HG02588 (cell line): ENCODE data around the gene CLIP2.
A peak's percentile ranks its signal among the peaks of the same experiment; 100 is the strongest.
"Not testable (repeated sequence)": the region's sequence is repeated elsewhere in the genome, so short reads cannot be mapped to it uniquely, and the experiment has no call there.

ENCODE experiments used
- ATAC-seq: cut with Tn5 transposase; IDR thresholded peaks from one replicate; pipeline ENCODE4 v1.9.1; 2021; ENCODE audit warnings: mild to moderate bottlenecking, moderate library complexity; ENCODE audit not compliant: unreplicated experiment

Gene CLIP2

DNA sequence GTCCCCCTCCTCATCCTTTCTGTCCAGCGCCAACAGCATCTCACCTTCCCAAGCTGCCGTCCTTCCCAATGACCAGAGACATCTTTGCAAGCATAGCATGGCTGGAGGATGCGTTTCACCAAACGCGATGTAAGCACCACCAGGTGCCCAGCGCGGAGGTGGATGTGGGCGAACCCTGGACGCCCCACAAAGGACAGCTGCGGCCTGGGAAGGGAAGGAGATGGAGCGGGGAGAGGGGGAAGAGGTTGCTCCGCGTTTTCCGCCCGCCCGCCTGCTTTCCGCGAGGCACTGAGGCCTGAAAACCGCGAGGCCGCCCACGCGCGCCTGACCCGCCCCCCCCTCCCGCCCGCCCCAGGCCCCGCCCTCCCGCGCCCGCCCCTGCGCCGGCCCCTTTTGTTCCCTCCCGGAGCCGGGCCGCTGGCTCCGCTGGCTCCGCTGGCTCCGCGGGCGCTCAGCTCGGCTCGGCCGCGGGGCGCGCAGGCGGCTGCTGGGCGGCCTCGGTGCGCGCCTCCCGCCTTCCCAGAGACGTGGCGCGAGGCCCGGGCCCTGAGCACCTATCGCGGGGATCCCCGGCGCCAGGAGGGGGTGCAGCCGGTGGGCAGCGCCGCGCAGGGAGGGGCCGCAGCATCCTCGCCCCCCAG is at the start of gene CLIP2:
Gene CLIP2 (plus strand): TSS at position 390 of the 641 bp plus-strand sequence. CDS start 28,140 bp downstream, outside the sequence.
- ATAC-seq = peak; percentile 44

DNA sequence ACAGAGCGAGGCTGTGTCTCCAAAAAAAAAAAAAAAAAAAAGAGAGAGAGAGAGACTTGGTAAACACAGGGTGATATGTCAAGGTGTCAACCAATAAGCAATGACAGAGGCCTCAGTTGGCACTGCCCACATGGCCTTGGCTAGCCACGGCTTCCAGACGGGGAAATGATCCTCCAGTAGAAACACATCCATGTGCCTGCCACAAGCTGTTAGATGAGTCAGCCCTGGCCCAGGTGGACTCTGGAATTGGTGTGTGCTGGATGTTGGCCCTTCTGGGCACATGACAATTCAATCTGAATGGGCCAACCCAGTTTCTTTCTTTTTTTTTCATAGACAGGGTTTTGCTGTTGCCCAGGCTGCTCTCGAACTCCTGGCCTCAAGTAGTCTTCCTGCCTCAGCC is 48.7 kb upstream of the CLIP2 start:
- ATAC-seq = no peak

DNA sequence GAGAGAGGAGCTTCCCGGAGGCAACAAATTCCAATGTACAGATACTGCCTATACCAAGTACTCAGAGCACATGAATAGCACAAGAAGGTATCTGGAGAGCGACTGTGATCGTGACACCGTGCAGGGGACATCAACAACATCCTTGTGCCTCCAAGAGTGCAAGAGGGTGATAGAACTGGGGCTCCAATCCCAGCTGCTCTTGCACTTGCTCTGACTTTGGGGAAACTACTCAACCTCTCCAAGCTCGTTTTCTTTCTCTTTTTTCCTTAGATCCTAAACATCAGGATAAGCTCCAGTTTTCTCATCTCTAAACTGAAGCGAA is 47.1 kb upstream of the CLIP2 start:
- ATAC-seq = no peak

DNA sequence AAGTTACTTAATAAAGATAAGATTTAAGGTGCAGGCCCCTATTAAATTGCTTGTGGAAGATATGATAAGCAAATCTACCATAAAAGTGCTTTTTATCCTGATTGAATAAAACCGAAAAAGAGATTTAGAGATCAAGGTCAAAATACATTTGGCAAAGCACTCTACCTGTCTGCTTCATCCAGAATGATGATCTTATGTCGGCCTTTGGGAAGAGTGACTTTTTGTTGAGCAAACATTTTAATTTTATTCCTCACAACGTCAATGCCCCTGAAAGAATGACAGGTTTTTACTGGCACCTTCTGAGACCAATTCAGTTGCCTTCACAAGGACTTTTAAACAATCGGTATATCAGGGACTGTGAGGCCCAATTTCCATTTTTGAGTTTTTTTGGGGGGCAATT is 42.7 kb upstream of the CLIP2 start:
- ATAC-seq = no peak

DNA sequence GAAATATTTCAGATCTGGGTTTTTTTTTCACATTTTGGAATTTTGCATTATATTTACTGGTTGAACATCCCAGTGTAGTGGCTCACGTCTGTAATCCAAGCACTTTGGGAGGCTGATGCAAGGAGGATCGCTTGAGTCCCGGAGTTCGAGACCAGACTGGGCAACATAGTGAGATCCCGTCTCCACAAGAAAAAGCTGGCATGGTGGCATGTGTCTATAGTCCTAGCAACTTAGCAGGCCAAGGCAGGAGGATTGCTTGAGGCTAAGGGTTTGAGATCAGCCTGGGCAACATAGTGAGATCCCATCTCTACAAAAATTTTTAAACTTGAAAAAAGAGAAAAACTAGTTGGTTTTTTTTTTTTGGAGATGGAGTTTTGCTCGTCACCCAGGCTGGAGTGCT is 41.1 kb upstream of the CLIP2 start:
- ATAC-seq = no peak

DNA sequence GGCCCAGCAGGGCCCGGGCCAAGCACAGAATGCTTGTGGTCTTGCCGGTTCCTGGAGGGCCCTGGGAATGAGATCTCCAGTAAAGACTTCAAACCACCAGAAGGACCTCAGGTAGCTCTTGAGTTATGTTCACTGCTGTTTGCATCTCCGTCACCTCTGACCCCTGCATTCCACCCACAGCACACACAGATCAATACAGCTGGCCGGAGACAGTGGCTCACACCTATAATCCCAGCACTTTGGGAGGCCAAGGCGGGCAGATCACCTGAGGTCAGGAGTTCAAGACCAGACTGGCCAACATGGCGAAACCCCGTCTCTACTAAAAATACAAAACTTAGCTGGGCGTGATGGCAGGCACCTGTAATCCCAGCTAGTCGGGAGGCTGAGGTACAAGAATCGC is 40.1 kb upstream of the CLIP2 start:
- ATAC-seq = not testable (repeated sequence)

DNA sequence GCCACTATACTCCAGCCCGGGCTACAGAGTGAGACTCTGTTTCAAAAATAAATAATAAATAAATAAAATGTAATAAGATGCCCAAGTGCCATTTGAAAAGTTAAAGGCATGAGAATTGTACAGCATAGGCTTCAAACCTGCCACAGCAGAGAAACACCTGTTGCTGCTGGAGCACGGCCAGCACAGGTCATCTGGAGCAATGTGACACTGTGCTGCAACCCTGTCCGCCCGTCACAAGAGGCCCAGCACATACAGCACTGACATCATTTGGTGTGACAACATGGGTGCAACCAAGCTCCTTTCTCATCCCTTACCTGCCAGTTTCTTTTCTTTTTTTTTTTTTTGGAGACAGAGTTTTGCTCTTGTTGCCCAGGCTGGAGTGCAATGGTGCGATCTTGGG is 36.3 kb upstream of the CLIP2 start:
- no peak for ATAC-seq

DNA sequence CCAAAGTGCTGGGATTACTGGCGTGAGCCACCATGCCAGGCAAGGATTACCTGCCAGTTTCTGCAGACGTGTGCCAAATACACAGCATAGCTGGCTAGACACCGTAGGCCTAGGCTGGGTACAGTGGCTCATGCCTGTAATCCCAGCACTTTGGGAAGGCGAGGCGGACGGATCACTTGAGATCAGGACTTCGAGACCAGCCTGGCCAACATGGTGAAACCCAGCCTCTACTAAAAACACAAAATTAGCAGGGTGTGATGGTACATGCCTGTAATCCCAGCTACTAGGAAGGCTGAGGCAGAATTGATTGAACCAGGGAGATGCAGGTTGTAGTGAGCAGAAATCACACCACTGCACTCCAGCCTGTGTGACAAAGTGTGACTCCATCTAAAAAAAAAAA is 35.9 kb upstream of the CLIP2 start:
- ATAC-seq = no peak

DNA sequence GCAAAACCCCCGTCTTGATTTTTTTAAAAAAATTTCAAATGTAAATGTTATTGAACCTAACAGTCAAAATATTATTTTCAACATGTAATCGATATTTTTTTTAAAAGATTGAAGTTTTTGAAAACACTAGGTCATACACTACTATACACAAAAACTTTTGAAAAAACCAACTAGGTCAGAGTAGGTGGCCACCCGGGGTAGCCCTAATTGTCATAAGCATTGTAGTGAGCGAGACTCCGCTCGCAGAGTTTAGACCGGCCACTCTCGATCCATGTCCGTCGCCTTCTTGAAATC is 35.4 kb upstream of the CLIP2 start:
- ATAC-seq = no peak

DNA sequence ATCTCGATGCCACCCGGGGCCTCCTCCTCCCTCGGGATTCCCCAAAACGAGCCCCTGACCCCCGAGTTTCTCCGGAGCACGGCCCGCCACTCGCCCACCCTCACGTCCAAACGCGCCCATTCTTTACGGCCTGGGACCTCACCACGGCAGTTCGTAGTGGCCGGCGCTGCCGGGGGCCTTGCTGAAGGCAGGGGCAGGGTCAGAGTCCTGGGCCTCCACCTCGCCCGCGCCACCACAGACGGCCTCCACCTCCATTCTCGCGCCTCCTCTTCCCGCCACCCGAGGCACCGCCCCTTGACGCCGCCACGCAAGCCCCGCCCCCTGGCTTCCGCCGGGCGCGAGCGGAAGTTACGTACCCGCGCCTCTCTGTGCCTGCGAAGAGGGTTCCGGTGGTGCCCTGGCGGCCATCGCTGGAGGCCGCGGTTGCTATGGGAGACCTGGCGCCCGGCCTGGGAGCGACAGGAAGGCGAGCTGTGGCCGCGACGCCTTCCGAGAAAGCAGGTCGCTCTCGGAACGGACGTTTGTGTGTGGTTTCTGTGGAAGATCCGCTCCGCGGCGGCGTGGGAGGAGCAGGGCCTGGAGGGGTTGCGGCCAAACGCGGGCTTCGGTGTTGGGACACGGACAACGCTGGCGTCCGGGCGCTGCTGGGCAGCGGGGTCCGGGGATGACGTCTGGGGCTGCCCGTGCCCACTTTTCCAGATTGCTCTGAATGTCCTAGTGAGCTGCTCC is 34.9 kb upstream of the CLIP2 start, which contains the start of gene RFC2:
Gene RFC2 (minus strand): TSS at position 271 of the 729 bp plus-strand sequence. CDS start 16 bp downstream, at position 255.
- peak; percentile 89 for ATAC-seq

DNA sequence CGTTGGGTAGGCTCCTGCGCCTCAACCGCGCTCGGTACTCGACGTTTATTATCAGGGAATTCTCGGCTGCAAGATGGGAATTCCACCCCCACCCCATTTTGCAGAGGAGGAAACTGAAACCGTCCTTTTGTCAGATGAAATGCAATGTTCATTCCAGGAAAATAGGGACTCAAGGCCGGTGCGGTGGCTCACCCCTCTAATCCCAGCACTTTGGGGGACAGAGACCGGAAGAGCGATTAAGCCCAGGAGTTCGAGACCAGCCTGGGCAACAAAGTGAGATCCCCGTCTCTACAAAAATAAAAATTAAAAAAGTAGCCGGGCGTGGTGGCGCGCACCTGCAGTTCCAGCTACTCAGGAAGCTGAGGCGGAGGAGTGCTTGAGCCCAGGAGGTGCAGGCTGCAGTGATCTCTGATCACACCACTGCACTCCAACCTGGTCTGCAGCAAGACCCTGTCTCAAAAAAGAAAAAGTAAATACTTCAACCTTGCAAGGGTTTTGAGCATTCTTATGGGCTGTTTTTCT is 34.3 kb upstream of the CLIP2 start:
- no peak for ATAC-seq

DNA sequence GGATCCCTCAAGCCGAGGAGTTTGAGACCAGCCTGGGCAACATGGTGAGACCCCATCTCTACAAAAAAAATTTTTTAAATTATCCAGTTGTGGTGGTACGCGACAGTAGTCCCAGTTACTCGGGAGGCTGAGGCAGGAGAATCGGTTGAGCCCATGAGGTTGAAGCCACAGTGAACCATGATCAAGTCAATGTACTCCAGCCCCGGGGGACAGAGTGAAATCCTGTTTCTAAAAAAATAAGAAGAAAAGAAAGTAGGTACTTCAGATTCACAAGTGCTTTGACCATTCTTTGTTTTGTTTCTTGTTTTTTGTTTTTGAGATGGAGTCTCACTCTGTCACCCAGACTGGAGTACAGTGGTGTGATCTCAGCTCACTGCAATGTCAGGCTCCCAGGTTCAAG is 33.7 kb upstream of the CLIP2 start:
- not testable (repeated sequence) for ATAC-seq

DNA sequence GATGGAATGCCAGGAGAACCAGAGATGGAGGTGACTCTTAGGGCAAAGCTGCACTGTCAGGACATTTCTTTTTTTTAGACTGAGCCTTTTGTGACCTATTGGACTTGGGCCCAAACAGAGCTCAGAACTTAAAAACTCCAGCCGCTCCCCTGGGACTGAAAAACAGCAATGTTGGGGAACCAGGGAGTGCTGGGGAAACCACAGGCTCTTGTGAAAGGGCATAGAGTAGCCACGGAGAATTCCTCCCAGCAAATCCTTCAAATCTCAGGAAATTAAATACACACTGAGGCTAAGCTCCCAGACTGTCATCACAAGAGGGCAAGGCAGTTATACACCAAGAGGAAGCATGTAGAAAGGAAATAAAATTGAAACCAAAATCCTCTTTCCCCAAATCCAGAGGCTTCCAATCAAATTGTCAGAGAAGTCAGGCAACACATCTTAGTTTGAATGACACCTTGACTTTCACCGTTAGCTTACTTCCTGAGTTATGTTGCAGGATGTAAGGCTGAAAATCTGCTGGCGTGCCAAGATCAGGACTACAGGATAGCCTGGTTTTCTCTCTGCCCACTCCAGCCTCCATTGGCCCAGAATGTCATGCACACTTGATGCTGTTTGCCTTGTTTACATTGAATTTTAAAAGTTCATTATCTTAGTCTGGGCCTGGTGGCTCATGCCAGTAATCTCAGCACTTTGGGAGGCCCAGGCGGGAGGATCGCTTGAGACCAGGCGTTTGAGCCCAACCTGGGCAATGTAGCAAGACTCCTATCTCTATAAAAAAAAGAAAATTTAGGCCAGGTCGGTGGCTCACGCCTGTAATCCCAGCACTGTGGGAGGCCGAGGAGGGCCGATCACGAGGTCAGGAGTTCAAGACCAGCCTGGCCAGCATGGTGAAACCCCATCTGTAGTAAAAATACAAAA is 32.5 kb upstream of the CLIP2 start:
- ATAC-seq = no peak

DNA sequence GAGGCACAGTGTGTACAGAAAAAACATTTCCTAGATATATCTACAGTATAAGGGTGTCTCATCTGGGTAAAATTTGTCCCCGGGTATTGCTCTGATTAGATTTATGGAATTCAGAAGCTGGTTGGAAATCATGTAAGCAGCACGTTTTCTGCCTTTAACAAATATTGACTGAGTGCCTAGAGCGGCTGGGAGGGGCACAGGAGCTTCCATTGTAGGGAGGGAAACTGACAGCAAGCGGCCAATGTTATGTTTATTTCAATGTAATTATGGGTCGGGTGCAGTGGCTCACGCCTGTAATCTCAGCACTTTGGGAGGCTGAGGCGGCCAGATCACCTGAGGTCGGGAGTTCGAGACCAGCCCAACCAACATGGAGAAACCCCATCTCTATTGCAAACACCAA is 30.6 kb upstream of the CLIP2 start:
- ATAC-seq = no peak

DNA sequence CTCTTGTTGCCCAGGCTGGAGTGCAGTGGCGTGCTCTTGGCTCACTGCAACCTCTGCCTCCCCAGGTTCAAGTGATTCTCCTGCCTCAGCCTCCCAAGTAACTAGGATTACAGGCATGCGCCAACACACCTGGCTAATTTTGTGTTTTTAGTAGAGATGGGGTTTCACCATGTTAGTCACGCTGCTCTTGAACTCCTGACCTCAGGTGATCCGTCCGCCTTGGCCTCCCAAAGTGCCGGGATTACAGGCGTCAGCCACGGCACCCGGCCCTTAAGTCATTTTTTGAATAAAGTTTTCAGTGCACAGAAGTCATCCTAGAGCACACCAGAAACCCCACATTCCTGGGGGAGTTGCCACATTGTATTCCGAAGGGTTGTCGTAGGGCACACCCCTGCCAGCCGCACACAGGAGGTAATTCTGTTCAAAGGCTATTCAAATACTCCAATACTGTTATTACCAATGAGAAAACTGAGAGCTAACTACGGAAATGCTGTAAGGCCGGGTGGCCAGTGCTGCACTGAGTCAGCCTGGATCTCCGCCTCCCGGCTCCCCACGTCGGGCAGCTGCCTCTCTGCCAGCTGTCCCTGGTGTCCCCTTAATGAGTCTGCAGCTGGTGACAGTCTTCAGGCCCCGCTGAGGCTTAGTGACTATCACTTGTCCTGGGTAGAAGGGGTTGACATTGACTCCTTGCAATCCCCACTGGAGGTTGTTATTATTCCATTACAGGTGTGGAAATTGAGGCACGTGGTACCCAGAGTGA is 26.4 kb upstream of the CLIP2 start:
- ATAC-seq = no peak

DNA sequence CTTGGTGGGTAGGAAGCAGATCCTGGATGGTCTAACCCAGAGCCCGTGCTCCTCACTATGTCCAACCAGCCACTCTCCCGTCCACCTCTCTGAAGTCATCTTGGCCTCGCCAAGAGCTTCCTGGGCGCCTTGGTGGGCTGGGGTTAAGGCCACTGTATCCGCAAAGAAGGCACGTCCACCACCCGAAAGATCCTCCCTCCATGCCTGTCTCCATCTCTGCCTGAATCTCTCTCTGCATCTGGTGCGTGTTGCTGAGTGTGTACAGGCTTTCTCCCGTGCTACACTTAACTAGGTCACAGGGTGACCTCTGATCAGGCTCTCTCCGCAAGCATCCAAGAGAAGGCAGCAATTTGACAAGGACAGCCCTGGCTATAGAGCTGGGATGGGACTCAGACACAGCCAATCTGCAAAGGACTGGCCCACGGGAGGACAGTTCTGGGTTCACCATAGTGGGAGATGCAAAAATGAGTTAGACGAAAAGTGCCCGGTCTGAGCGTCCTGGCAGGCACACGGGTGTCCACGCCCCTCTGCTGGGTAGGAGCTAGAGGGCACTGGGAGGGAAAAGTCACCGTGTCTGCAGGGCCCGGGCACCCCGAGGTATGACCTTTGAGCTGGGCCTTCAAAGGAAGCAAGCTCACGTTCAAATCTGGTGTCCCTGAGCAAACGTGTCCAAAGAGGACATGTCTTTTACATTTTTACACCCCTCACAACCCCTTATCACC is 25.6 kb upstream of the CLIP2 start:
- ATAC-seq = no peak

DNA sequence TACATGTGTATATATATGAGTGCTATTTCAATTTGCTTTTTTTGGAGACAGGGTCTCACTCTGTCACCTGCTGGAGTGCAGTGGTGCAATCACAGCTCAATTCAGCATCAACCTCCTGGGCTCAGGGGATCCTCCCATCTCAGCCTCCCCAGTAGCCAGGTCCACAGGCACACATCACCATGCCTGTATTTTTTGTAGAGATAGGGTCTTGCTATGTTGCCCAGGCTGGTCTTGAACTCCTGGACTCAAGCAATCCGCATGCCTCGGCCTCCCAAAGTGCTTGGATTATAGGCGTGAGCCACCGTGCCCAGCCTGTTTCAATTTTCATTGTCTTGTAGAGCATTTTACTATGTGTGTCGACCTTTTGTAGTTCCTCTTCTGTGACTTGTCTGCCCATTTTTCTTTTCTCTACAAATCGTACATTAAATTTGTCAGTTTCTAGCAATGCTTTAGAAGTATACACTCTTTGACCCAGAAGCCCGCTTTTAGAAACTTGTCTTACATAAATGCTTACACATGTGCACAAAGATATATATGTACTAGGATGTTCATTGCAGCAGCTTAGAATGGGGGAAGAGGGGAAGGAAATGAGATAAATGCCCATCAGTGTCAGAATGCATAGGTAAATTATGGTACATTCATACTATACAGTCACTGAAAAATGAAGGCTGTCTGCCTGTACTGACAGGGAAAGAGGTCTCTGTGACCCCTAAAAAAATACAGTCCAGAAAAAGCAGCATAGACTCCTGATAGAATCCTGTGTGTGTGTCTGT is 22.8 kb upstream of the CLIP2 start:
- no peak for ATAC-seq

DNA sequence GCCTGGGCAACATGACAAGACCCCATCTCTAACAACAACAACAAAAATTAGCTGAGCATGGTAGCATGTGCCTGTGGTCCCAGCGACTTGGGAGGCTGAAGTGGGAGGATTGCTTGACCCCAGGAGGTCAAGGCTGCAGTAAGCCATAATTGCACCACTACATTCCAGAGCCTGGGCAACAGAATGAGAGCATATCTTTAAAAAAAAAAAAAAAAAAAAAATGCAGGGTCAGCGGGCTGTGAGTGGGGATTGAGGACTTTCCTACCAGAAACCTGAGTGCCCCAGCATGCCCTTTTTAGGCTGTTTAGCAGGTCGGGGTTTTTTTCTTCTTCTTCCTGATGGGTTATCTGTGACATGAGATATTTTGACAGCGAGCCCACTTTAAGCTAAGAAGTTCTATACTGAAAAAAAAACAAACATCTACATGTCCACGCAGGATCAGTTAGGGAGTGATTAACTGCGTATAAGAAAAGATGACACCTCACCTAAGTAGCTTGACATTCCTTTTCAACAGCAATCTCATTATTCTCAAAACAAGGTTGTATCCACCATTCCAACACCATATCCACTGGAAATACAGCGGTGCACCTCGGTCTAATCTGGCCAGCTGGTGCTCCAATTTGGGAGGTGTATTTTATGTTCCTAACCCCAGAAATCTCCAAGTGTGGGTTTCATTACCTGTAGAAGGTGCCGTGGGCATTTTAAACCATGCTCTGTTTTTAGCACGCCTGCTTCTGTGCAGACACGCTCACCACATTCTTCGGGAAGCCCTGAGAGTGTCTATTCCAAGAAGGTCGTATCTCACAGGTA is 21.2 kb upstream of the CLIP2 start:
- ATAC-seq = no peak
